HG03196 (cell line): ENCODE data around the gene ASCC1.
"Not testable (repeated sequence)": the region's sequence is repeated elsewhere in the genome, so short reads cannot be mapped to it uniquely, and the experiment has no call there.

Source experiments
- ATAC-seq: cut with Tn5 transposase; IDR thresholded peaks from one replicate; pipeline ENCODE4 v1.9.1; 2021; ENCODE audit not compliant: unreplicated experiment

The ASCC1 gene

DNA sequence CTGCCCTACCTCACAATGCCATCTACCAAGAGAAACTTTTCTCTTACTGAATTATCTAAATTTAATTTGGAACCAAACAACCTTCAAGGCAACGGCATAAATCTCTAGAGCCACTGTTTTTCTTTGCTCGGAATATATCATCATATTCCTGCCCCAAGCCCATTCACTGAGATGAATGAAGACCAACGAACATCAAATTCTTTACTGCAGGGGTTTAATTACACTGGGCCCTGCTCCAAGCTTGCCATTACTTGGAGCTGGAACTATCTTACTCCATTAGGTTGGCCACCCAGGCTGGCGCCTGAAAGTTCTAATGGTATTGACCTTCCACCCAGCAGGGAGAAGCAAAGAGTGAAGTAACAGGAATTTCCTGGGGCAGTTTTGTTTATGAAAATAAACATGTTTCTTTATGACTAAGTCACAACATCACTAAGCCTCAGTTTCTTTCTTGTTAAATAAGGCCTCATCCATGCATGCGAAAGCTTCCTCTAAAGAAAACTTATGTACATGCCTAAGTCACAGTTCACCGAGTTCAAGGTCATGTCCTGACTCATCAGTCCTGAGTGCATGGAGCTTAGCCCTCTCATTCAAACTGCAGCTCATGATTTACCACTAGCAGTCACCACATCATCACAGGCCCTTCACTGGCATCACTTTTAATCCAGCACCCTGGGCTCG lies 42.3 kb downstream of the ASCC1 start:
- peak; percentile 56 for ATAC-seq

DNA sequence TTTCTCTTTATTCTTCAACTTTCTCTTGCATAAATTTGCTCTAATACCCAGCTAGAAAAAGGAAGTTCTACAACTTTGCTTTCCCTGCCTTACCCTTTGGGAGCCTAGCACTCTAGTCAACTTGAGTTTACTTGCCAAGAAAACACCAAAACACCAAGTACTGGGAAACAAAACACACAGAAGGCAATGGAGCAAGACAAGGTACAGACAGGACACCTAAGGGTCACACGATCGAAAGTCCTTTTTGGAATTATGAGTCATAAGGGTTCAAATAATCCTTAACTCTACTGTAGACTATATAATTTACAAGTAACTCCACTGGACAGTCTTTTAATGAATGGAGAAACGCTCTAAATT lies 42.8 kb downstream of the ASCC1 start:
- no peak for ATAC-seq

DNA sequence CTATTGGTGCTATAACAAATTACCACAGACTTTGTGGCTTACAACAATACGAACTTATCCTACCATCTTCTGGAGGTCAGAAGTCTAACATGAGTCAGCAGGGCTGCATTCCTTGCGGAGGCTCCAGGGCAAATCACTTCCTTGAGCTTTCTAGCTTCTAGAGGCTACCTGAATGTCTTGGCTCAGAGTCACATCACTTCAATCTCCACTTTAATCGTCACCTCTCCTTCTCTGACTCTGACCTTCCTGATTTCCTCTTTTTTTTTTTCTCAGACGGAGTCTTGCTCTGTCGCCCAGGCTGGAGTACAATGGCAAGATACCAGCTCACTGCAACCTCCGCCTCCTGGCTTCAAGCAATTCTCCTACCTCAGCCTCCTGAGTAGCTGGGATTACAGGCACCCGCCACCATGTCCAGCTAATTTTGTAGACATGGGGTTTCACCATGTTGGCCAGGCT lies 44.9 kb downstream of the ASCC1 start:
- no peak for ATAC-seq

DNA sequence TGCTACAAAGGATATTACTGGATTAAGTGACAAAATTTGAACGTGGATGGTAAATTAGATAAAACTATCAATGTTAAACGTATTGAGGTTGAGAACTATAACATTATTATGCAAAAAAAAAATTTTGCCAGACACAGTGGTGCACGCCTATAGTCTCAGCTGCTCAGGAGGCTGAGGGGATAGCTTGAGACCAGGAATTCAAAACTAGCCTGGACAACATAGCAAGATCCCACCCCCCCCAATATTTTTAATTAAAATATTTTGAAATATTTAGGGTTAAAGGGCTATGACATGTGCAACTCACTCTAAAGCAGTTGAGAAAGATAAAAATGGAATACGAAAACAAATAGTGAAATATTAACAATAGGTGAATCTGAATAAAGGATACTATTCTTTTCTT lies 45.3 kb downstream of the ASCC1 start:
- no peak for ATAC-seq

DNA sequence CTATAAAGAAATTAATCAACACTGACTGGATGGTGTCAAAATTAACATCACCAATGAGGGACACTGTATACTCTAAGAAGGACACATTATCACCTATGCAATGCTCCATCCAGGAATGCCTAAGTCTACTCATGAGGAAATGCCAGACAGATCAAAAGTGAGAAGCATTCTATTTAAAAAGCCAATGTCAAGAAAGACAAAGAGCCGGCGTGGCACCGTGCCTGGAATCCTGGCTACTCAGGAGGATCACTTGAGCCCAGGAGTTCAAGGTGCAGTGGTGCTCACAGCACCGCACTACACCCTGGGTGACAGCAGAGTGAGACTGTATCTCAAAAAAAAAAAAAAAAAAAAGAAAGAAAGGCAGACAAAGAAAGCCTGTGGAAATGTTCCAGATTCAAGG lies 45.8 kb downstream of the ASCC1 start:
- no peak for ATAC-seq

DNA sequence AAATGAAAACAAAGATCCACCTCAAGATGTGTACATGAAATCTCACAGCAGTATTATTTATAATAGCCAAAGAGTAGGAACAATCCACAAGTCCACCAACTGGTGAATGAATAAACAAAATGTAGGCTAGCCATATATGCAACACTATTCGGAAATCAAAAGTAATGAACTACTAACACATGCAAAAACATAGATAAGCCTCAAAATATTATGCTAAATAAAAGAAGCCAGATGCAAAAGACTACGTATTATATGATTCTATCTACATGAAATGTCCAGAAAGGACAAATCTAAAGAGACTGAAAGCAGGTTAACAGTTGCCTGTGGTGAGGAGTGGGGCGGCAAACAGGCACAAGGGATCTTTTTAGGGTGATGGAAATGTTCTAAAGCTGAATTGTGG lies 49.0 kb downstream of the ASCC1 start:
- ATAC-seq, result no peak

DNA sequence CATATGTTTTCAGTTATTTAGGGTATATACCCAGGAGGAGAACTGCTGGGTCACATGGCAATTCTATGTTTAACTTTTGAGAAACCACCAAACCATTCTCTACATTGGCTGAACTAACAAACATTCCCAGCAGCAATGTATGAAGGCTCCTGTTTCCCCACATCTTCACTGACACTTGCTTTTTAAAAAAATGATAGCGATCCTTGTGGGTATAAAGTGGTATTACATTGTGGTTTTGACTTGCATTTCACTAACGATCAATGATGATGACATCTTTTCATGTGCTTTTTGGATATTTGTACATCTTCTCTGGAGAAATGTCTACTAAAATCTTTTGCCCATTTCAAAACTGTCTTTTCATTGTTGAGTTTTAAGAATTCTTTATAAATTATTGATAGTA lies 51.5 kb downstream of the ASCC1 start:
- ATAC-seq, result no peak

DNA sequence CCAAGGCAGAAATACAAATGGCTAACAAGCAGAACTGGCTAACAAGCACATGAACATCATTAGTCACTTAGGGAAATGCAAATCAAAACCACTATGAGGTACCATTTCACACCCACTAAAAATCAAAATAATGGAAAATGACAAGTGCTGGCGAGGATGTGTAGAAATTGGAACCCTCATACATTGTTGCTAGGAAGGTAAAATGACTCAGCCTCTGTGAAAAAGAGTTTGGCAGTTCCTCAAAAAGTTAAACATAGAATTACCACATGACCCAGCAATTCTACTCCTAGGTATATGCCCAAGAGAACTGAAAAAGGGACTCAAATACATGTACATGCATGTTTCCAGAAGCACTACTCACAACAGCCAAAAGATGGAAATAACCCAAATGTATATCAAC lies 53.1 kb downstream of the ASCC1 start:
- ATAC-seq, result no peak

DNA sequence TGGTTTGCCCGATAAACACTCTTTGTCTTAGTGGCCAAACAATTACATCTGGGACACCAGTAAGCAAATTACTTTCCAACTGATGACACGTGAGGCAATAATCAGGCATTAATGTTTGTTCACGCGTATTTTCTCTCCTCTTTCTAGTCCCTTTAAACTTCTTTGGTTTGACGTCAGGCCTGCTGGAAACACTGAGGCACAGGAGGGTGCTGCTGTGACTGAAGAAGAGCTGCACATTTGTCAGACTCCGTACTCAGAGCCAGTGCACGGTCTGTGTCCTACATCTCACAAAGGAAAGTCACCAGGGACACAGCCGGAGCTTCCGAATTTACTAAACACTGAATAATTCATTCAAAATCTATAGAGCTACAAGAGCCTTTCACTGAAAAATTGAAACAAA lies 57.9 kb downstream of the ASCC1 start:
- no peak for ATAC-seq

DNA sequence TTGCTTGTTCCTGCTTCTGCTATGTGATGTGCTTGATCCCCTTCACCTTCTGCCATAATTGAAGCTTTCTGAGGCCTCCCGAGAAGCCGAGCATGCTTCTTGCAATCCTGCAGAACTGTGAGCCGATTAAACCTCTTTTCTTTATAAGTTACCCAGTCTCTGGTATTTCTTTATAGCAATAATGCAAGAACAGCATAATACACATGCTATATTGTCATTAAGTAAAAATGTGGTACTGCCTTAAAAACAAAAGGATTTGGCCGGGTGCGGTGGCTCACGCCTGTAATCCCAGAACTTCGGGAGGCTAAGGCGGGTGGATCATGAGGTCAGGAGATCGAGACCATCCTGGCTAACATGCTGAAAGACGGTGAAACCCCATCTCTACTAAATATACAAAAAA lies 59.9 kb downstream of the ASCC1 start:
- no peak for ATAC-seq

DNA sequence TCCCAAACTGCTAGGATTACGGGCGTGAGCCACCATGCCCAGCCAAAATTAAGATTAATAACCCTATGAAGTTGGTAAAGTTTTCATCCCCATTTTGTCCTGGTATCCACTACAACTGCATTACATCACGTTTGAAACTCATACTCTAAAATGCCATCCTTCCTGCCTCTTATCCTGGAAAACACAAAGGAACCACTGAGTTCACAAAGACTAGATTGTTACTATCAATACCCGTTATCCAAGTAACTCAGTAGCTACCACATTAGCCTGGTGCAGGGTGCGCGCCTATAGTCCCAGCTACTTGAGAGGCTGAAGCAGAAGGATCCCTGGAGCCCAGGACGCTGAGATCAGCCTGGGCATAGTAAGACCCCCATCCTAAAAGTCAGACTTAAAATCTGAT lies 63.8 kb downstream of the ASCC1 start:
- ATAC-seq, result no peak

DNA sequence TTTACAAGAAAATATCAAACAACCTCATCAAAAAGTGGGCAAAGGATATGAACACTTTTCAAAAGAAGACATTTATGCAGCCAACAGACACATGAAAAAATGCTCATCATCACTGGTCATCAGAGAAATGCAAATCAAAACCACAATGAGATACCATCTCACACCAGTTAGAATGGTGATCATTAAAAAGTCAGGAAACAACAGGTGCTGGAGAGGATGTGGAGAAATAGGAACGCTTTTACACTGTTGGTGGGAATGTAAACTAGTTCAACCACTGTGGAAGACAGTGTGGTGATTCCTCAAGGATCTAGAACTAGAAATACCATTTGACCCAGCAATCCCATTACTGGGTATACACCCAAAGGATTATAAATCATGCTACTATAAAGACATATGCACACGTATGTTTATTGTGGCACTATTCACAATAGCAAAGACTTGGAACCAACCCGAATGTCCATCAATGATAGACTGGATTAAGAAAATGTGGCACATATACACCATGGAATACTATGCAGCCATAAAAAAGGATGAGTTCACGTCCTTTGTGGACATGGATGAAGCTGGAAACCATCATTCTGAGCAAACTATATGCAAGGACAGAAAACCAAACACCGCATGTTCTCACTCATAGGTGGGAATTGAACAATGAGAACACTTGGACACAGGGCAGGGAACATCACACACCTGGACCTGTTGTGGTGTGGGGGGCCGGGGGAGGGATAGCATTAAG lies 65.2 kb downstream of the ASCC1 start:
- ATAC-seq, result not testable (repeated sequence)

DNA sequence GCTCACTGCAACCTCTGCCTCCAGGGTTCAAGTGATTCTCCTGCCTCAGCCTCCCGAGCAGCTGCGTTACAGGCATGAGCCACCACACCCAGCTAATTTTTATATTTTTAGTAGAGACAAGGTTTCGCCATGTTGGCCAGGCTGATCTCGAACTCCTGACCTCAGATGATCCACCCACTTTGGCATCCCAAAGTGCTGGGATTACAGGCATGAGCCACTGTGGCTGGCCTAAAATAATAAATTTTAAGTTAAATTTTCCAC lies 68.8 kb downstream of the ASCC1 start:
- ATAC-seq, result not testable (repeated sequence)

DNA sequence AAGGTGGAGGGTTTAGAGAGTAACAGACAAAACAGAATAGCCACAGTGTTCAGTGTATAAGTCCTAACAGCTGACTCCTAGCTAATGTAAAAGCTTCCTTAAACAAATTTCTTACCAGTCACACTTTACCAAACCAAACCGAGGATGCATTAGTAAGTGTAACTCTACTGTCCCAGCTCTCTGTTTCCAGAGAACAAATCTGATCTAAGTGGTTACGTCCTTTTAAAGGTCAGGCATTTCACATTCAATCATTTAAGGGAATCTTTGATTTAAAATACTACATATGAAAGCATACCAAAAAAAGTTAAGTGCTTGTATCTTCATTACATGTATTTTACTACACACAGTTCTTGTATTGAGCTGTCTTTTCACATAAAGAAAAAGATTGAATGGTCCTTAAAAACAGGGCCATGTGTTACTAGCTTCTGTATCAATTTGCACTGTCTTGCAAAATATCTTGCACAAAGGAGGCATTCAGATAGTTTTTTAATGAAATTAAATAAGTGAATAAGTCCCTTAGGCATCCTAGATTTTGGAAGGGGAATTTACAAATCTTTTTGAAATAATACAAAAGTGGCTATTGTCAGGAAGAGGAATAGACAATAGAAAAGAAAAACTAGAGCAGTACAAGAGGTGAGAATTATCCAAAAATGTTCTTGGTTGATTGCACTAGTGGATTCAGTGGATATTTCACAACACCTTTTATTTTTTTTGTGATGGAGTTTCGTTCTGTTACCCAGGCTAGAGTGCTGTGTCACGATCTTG lies 69.3 kb downstream of the ASCC1 start:
- no peak for ATAC-seq

DNA sequence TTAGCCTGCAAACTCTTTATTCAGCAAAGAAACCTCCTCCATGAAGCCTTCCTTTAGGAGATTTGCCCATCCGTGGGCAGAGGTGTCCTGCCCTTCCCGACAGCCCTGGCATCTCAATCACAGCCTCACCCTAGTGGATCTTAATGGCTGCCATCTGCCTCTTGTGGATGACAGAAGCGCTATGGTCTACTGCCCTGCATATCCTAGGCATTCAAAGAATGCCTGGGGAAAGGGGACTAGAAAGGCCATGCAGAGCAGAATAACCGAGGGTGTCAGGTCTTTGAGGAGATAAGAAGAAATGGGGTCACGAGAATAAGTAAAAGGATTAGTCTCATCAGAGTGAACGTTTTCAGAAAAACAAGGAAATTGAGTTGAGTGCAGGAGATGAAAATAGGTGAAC lies 70.0 kb downstream of the ASCC1 start:
- no peak for ATAC-seq

DNA sequence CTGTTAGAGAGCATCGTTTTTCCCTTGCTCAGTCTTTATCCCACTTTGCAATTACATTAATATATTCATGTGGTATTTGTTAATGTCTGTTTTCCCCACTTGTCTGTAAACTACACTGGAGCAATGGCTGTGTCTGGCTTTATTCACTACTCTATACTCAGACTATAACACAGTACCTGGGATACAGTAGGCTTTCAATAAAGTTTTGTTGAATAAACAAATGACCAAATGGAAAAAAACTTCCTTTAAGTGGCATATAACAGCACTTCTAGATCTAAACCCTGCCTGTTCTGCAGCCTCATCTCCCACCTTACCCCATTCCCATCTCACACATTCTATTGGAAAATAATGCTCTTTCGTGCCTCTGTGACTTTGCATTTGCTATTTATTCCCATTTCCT lies 70.4 kb downstream of the ASCC1 start:
- no peak for ATAC-seq

DNA sequence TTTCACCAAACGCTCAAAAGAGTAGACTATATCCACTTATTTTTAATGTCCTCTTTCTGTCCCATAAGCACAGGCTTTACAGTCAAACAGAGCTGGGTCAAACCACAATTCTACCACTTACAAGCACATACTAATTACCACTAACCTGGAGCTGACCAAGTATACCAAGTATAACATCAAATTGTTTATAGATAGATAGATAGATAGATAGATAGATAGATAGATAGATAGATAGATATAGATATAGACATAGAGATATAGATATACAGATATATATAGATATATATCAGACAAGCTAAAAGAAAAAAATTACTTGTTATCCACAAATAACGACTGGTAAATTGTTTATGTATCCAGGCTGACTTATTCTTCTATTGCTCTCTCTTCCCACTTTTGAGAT lies 75.2 kb downstream of the ASCC1 start:
- ATAC-seq, result no peak

DNA sequence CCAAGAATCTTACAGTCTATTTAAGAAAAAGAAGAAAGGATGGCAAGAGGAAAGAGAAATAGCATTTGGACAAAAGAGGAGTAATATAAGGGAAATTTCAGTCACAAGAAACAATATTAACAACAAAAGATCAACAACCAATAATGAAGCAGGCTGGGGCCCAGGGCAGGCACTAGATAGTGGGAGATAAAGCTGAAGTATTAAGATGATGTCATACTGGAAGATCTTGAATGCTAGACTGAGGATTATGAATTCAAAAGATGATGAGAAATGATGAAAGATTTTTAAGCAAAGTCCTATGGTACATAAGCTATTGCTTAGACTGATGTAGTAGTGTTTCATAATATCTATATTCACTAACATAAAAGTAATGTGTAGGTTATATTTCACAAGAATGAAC lies 75.9 kb downstream of the ASCC1 start:
- ATAC-seq, result no peak

DNA sequence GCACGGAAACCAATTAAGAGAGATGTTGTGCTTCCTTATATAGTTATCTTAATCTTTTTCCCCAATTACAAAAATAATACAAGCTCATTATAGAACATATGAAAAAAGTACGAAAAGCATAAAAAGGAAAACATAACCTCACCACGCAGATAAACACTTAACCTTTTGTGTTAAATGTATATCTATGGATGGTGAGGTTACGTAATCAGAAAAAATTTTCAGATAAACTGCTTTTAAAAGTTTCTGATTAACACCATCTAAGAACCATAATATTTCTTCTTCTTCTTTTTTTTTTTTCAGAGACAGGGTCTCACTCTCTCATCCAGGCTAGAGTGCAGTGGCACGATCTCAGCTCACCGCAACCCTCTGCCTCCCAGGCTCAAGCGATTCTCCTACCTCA lies 78.5 kb downstream of the ASCC1 start:
- ATAC-seq, result no peak

DNA sequence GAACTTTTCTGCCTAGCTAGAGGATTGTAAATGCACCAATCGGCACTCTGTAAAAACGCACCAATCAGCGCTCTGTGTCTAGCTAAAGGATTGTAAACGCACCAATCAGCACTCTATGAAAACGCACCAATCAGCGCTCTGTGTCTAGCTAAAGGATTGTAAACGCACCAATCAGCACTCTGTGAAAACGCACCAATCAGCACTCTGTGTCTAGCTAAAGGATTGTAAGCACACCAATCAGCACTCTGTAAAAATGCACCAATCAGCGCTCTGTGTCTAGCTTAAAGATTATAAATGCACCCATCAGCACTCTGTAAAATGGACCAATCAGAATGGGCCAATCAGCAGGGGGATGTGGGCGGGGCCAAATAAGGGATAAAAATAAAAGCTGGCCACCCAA lies 79.9 kb downstream of the ASCC1 start:
- not testable (repeated sequence) for ATAC-seq

DNA sequence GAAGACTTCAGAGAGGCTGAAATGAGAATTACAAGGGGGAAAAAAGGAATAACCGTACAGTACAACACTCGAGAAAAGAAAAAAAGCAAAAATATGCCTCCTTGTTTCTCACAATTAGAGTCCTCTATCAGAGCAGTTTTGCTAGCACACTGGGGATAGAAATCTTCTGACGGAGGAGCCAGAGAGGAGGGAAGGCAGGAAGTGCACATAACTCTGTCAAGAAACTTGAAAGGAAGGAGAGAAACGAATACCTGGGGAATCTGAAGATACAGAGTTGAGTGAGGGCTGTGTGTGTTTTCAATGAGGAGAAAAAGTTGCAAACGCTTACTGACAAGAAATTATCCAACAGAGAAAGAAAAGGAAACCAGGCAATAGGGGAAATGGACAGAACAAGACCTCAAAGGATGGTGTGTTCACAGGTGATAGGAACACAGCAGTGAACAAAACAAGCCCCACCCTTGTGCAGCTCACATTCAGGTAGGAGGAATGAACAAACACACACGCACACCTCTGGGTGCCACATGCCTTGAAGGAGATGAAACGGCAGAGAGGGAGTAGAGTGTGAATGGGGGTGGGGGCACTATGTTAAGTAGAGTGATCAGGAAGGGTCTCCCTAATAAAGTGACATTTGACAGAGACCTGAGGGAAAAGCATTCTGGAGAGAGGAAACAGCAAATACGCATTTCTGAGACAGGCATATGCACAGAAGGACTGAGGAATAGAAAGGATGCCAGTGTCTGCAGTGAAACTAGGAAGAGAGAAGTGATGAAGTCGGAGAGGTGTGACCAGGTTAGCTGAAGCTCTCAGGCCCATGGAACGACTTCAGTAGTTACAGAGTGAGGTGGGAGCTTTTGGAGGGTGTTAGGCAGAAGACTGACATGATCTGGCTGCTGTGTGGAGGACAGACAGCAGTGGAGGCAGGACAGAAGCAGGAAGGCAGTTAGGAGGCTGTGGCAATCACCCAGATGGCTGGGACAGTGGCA lies 81.0 kb downstream of the ASCC1 start:
- no peak for ATAC-seq
